T-cell (primary cell): ENCODE results near the gene TSPAN33. TPM values are rescaled to one million over a fixed set of nuclear protein-coding genes. Genes with fewer than 3 reads are reported as not detected.

ENCODE experiments used
- ATAC-seq, 4 experiments: fragments of 200-7000 bp in 3 of 4; fragments of 150-1000 bp in 1 of 4; cut with Tn5 transposase; replicated peaks in 1 of 4; 1 replicate in 3 of 4; 2 replicates in 1 of 4; pipeline ENCODE4 v1.10.0; 2021; ENCODE audit warnings: moderate library complexity in 3 of 4, mild to moderate bottlenecking in 2 of 4, moderate number of reproducible peaks in 1 of 4
- CTCF ChIA-PET, 2 donors: fragments of 300-600 bp; sonication (Branson Sonifier 250); formaldehyde crosslinking; loops; one replicate each; lab custom pipeline; 2022; ENCODE audit warnings: antibody characterized with exemption in 2 of 2; lab: Charles Lee
- POLR2A ChIA-PET, 2 donors: fragments of 300-600 bp; sonication (Branson Sonifier 250); formaldehyde crosslinking; loops; one replicate each; lab custom pipeline; 2022; ENCODE audit warnings: antibody characterized with exemption in 2 of 2; lab: Charles Lee
- DNase-seq, 35 experiments: peaks; one replicate each; pipeline versions ENCODE4 v3.0.0 to v3.0.0-alpha.2; 2013 to 2023
- H3K27ac ChIP-seq: one replicate; pipeline ENCODE4 v1.5.1; 2013; ENCODE audit warnings: low read length
- H3K27me3 ChIP-seq, 2 experiments: replicated peaks in 1 of 2; 1 replicate in 1 of 2; 2 replicates in 1 of 2; pipeline versions ENCODE4 v1.6.1 to v1.7.0; 2013; ENCODE audit warnings: low read length in 1 of 2, mixed read lengths in 1 of 2; ENCODE audit not compliant: control insufficient read depth in 2 of 2, insufficient read depth in 2 of 2; ENCODE audit errors: extremely low read depth in 1 of 2
- H3K36me3 ChIP-seq, 2 donors: 1 replicate in 1 of 2; 2 replicates in 1 of 2; pipeline versions ENCODE4 v1.6.1 to v1.7.0; 2013; ENCODE audit warnings: low read length in 1 of 2; ENCODE audit not compliant: control insufficient read depth in 2 of 2, insufficient read depth in 1 of 2; ENCODE audit errors: extremely low read depth in 1 of 2
- H3K4me1 ChIP-seq, 2 experiments: 1 replicate in 1 of 2; 2 replicates in 1 of 2; pipeline versions ENCODE4 v1.6.1 to v1.7.0; 2013; ENCODE audit warnings: low read length in 2 of 2, mixed read lengths in 1 of 2; ENCODE audit not compliant: insufficient read depth in 2 of 2, control insufficient read depth in 1 of 2; ENCODE audit errors: extremely low read depth in 1 of 2
- H3K4me3 ChIP-seq, 2 donors: 1 replicate in 1 of 2; 2 replicates in 1 of 2; pipeline versions ENCODE4 v1.5.1 to v1.7.0; 2013; ENCODE audit warnings: mild to moderate bottlenecking in 2 of 2, low read length in 1 of 2, moderate library complexity in 1 of 2; ENCODE audit not compliant: control insufficient read depth in 1 of 2; ENCODE audit errors: extremely low read depth in 1 of 2
- H3K9me3 ChIP-seq: 2 replicates; pipeline ENCODE4 v1.7.0; 2013
- H3K27ac Mint-ChIP-seq, 2 donors: one replicate each; pipeline ENCODE4 v1.8.0; 2020 to 2021; ENCODE audit warnings: mild to moderate bottlenecking in 2 of 2, mixed read lengths in 2 of 2
- H3K27me3 Mint-ChIP-seq, 2 donors: one replicate each; pipeline ENCODE4 v1.8.0; 2021 to 2022; ENCODE audit warnings: mixed read lengths in 2 of 2
- H3K36me3 Mint-ChIP-seq: one replicate; pipeline ENCODE4 v1.8.0; 2021; ENCODE audit warnings: mixed read lengths
- H3K4me1 Mint-ChIP-seq, 3 donors: one replicate each; pipeline ENCODE4 v1.8.0; 2020 to 2022; ENCODE audit warnings: mixed read lengths in 3 of 3, mild to moderate bottlenecking in 1 of 3
- H3K4me3 Mint-ChIP-seq, 3 donors: one replicate each; pipeline ENCODE4 v1.8.0; 2020 to 2022; ENCODE audit warnings: mild to moderate bottlenecking in 3 of 3, mixed read lengths in 3 of 3, moderate library complexity in 3 of 3
- H3K9me3 Mint-ChIP-seq, 3 donors: one replicate each; pipeline ENCODE4 v1.8.0; 2020 to 2022; ENCODE audit warnings: mixed read lengths in 3 of 3
- WGBS: methylation state at CpG from one replicate; pipeline ENCODE4 v1.1.5; 2013; ENCODE audit warnings: missing lambda C conversion rate; ENCODE audit not compliant: insufficient coverage; 5-methylcytosine and 5-hydroxymethylcytosine counted together
- total RNA-seq, 35 experiments: library from RNA in 6 of 35; stranded (reverse) in 6 of 35; fragments of 120-200 nt in 1 of 35; gene quantifications; one replicate each; pipeline versions ENCODE4 v1.2.1 to v1.2.4 and lab custom pipeline; 2013 to 2026

TSPAN33 gene
- total RNA-seq, 5 donors from 2014 or later (not counting 1 experiment from before 2014, with no cell fraction given), result 5.6 to 7.1 (median 5.9) TPM

- DNase-seq, result no peak
- Mint-ChIP-seq H3K27me3 (peaks cover 0 to 19% of the 10 kb centered on the region in 2 donors), H3K36me3 (no peaks in the 10 kb centered on the region), H3K4me3 (no peak overlapping the region), H3K27ac (no peak overlapping the region), H3K4me1 (no peaks in the 10 kb centered on the region), H3K9me3 (no peaks in the 10 kb centered on the region)
- 82% methylated on average over 2 of the region's 4 CpGs for WGBS
- ATAC-seq, result no peak
- CTCF ChIA-PET, result interaction anchor here in 1 of 2 donors (0.6 kb wide), 1 partner anchor 289 kb away, joined by 3 read pairs; no protein-coding TSS in a partner anchor
- Histone ChIP-seq H3K9me3 (no peaks in the 10 kb centered on the region), H3K4me3 (no peak overlapping the region), H3K4me1 (no peaks in the 10 kb centered on the region), H3K36me3 (no peaks in the 10 kb centered on the region), H3K27ac (no peak overlapping the region), H3K27me3 (peaks cover 0 to 12% of the 10 kb centered on the region in 2 experiments)
- POLR2A ChIA-PET, result no interaction called here
Measured at GRCh38 chr7:129199406-129199805, 54.9 kb downstream of the TSPAN33 start.

- ATAC-seq (no peak), DNase-seq (no peak)
- H3K4me3 Mint-ChIP-seq, result no peak overlapping the region
- H3K9me3 Mint-ChIP-seq, result no peaks in the 10 kb centered on the region
- no peaks in the 10 kb centered on the region for H3K36me3 ChIP-seq
- no peak overlapping the region for H3K4me3 ChIP-seq
- H3K27me3 ChIP-seq, result peaks cover 0 to 20% of the 10 kb centered on the region in 2 experiments
- H3K9me3 ChIP-seq, result no peaks in the 10 kb centered on the region
- WGBS, result 100% methylated on average over 1 of the region's 8 CpGs
- H3K4me1 Mint-ChIP-seq, result no peaks in the 10 kb centered on the region
- peaks cover 0 to 16% of the 10 kb centered on the region in 2 donors for H3K27me3 Mint-ChIP-seq
- H3K27ac ChIP-seq, result no peak overlapping the region
- H3K36me3 Mint-ChIP-seq, result no peaks in the 10 kb centered on the region
- H3K4me1 ChIP-seq, result no peaks in the 10 kb centered on the region
- H3K27ac Mint-ChIP-seq, result no peak overlapping the region
- CTCF ChIA-PET, result no interaction called here
- POLR2A ChIA-PET, result no interaction called here
Measured at GRCh38 chr7:129202058-129202777, 57.7 kb downstream of the TSPAN33 start.

- H3K36me3 Mint-ChIP-seq, result no peaks in the 10 kb centered on the region
- H3K4me3 Mint-ChIP-seq, result no peak overlapping the region
- WGBS, result 87% methylated on average over 12 of the region's 14 CpGs
Measured at GRCh38 chr7:129203050-129203741, 58.7 kb downstream of the TSPAN33 start.

GRCh38 chr7:129205126-129205818 is 60.8 kb downstream of the TSPAN33 start:
- no peak overlapping the region for H3K4me3 Mint-ChIP-seq
- ChIA-PET CTCF (no interaction called here), POLR2A (no interaction called here)
- no peaks in the 10 kb centered on the region for H3K36me3 Mint-ChIP-seq
- ATAC-seq (no peak), DNase-seq (no peak)
- Histone ChIP-seq H3K4me1 (no peaks in the 10 kb centered on the region), H3K4me3 (no peak overlapping the region), H3K9me3 (no peaks in the 10 kb centered on the region), H3K27me3 (peaks cover 0 to 25% of the 10 kb centered on the region in 2 experiments), H3K27ac (no peak overlapping the region), H3K36me3 (no peaks in the 10 kb centered on the region)
- no peaks in the 10 kb centered on the region for H3K9me3 Mint-ChIP-seq
- no peak overlapping the region for H3K27ac Mint-ChIP-seq
- H3K27me3 Mint-ChIP-seq, result peaks cover 0 to 16% of the 10 kb centered on the region in 2 donors
- WGBS, result 90% methylated on average over 21 of the region's 29 CpGs
- H3K4me1 Mint-ChIP-seq, result no peaks in the 10 kb centered on the region

More at GRCh38 chr7:129203050-129203741, 58.7 kb downstream of the TSPAN33 start:
- no peak overlapping the region for H3K27ac ChIP-seq
- ChIA-PET POLR2A (no interaction called here), CTCF (no interaction called here)
- Mint-ChIP-seq H3K27ac (no peak overlapping the region), H3K9me3 (no peaks in the 10 kb centered on the region), H3K27me3 (peaks cover 0 to 16% of the 10 kb centered on the region in 2 donors), H3K4me1 (no peaks in the 10 kb centered on the region)
- no peaks in the 10 kb centered on the region for H3K36me3 ChIP-seq
- DNase-seq, result no peak
- peaks cover 0 to 20% of the 10 kb centered on the region in 2 experiments for H3K27me3 ChIP-seq
- ATAC-seq, result no peak
- H3K9me3 ChIP-seq, result no peaks in the 10 kb centered on the region
- no peak overlapping the region for H3K4me3 ChIP-seq
- H3K4me1 ChIP-seq, result no peaks in the 10 kb centered on the region

- H3K4me3 Mint-ChIP-seq, result no peak overlapping the region
- ChIA-PET POLR2A (no interaction called here), CTCF (interaction anchor here in 1 of 2 donors (0.5 kb wide), 1 partner anchor 747 kb away, joined by 3 read pairs; no protein-coding TSS in a partner anchor)
- H3K9me3 Mint-ChIP-seq, result no peaks in the 10 kb centered on the region
- H3K4me3 ChIP-seq, result no peak overlapping the region
- H3K27ac Mint-ChIP-seq, result no peak overlapping the region
- H3K9me3 ChIP-seq, result no peaks in the 10 kb centered on the region
- no peaks in the 10 kb centered on the region for H3K4me1 Mint-ChIP-seq
- 89% methylated on average over 8 of the region's 18 CpGs for WGBS
- H3K36me3 Mint-ChIP-seq, result no peaks in the 10 kb centered on the region
- DNase-seq (no peak), ATAC-seq (no peak)
- peaks cover 0 to 34% of the 10 kb centered on the region in 2 experiments for H3K27me3 ChIP-seq
- peaks cover 0 to 15% of the 10 kb centered on the region in 2 donors for H3K27me3 Mint-ChIP-seq
- no peaks in the 10 kb centered on the region for H3K4me1 ChIP-seq
- no peak overlapping the region for H3K27ac ChIP-seq
- no peaks in the 10 kb centered on the region for H3K36me3 ChIP-seq
Measured at GRCh38 chr7:129205987-129206785, 61.7 kb downstream of the TSPAN33 start.
